Neural progenitor cell (in vitro differentiated cells): Measurements from ENCODE around the gene SHROOM3. TPM values are rescaled to one million over a fixed set of nuclear protein-coding genes. Genes with fewer than 3 reads are reported as not detected.

Experiments
- DNase-seq: peaks from one replicate; pipeline ENCODE4 v3.0.0-alpha.2; 2016; ENCODE audit warnings: low spot score
- H2AFZ ChIP-seq: fragments of 200-600 bp; sonication (generic); replicated peaks from 2 replicates; pipeline ENCODE4 v1.6.1; 2016; ENCODE audit warnings: antibody characterized with exemption
- H3F3A ChIP-seq: fragments of 200-600 bp; sonication (generic); 2 replicates; pipeline ENCODE4 v1.6.1; 2016; ENCODE audit warnings: antibody characterized with exemption, low read depth
- H3K27ac ChIP-seq: fragments of 200-600 bp; sonication (generic); 2 replicates; pipeline ENCODE4 v1.5.1; 2016; ENCODE audit warnings: mild to moderate bottlenecking
- H3K27me3 ChIP-seq: fragments of 200-600 bp; sonication (generic); 2 replicates; pipeline ENCODE4 v1.6.1; 2016; ENCODE audit warnings: mild to moderate bottlenecking, moderate library complexity
- H3K36me3 ChIP-seq: fragments of 200-600 bp; sonication (generic); 2 replicates; pipeline ENCODE4 v1.5.1; 2016
- H3K4me1 ChIP-seq: fragments of 200-600 bp; sonication (generic); 2 replicates; pipeline ENCODE4 v1.6.1; 2016; ENCODE audit warnings: mixed run types
- H3K4me2 ChIP-seq: fragments of 200-600 bp; sonication (generic); 2 replicates; pipeline ENCODE4 v1.6.1; 2016
- H3K4me3 ChIP-seq: fragments of 200-600 bp; sonication (generic); 2 replicates; pipeline ENCODE4 v1.5.1; 2016
- H3K79me2 ChIP-seq: fragments of 200-600 bp; sonication (generic); 2 replicates; pipeline ENCODE4 v1.6.1; 2016; ENCODE audit warnings: low read depth
- H3K9ac ChIP-seq: fragments of 200-600 bp; sonication (generic); 2 replicates; pipeline ENCODE4 v1.6.1; 2016
- H3K9me3 ChIP-seq: fragments of 200-600 bp; sonication (generic); 2 replicates; pipeline ENCODE4 v1.5.1; 2016; ENCODE audit warnings: low read depth
- H4K20me1 ChIP-seq: fragments of 200-600 bp; sonication (generic); 2 replicates; pipeline ENCODE4 v1.6.1; 2016; ENCODE audit warnings: low read depth
- H3K27ac Mint-ChIP-seq: 3 replicates; pipeline ENCODE4 v1.8.0; 2021; ENCODE audit warnings: mixed read lengths
- H3K27me3 Mint-ChIP-seq: 2 replicates; pipeline ENCODE4 v1.8.0; 2022; ENCODE audit warnings: low read depth, mild to moderate bottlenecking, inconsistent platforms, moderate library complexity, mixed read lengths; ENCODE audit not compliant: insufficient read depth
- H3K36me3 Mint-ChIP-seq: 3 replicates; pipeline ENCODE4 v1.8.0; 2021; ENCODE audit warnings: mixed read lengths
- H3K4me1 Mint-ChIP-seq: 3 replicates; pipeline ENCODE4 v1.8.0; 2021; ENCODE audit warnings: mixed read lengths
- H3K4me3 Mint-ChIP-seq: 3 replicates; pipeline ENCODE4 v1.8.0; 2021; ENCODE audit warnings: mild to moderate bottlenecking, moderate library complexity, mixed read lengths
- H3K9me3 Mint-ChIP-seq: 3 replicates; pipeline ENCODE4 v1.8.0; 2020; ENCODE audit warnings: mixed read lengths
- CTCF ChIP-seq: fragments of 200-600 bp; sonication (generic); IDR thresholded peaks from 2 replicates; pipeline ENCODE4 v1.5.1; 2017; ENCODE audit warnings: antibody characterized with exemption, mild to moderate bottlenecking
- EZH2 ChIP-seq: fragments of 200-600 bp; sonication (generic); IDR thresholded peaks from 2 replicates; pipeline ENCODE4 v1.6.1; 2017; ENCODE audit warnings: antibody characterized with exemption, mild to moderate bottlenecking, moderate library complexity
- EZH2phosphoT487 ChIP-seq: fragments of 200-600 bp; sonication (generic); IDR thresholded peaks from 2 replicates; pipeline ENCODE4 v1.6.1; 2017; ENCODE audit warnings: antibody characterized with exemption
- total RNA-seq: library from RNA; depleted of rRNA; stranded (reverse); fragments of >200 nt; gene quantifications from 2 replicates; pipeline ENCODE4 v1.2.3, GENCODE V29; 2015; ENCODE audit warnings: low replicate concordance

Gene SHROOM3
- total RNA-seq, 1 donor from 2014 or later = 36.6 TPM

- Histone ChIP-seq H3K27ac (no peak overlapping the region), H3K79me2 (peaks cover 16% of the 10 kb centered on the region), H2AFZ (no peak overlapping the region), H3K27me3 (no peaks in the 10 kb centered on the region), H3K4me1 (peaks cover 11% of the 10 kb centered on the region), H3K4me2 (no peak overlapping the region), H3K4me3 (no peak overlapping the region), H3K36me3 (no peaks in the 10 kb centered on the region), H4K20me1 (peaks cover 13% of the 10 kb centered on the region), H3K9me3 (no peaks in the 10 kb centered on the region), H3F3A (no peaks in the 10 kb centered on the region), H3K9ac (no peak overlapping the region)
- Mint-ChIP-seq H3K36me3 (peaks cover 35% of the 10 kb centered on the region), H3K4me1 (peaks cover 42% of the 10 kb centered on the region), H3K9me3 (no peaks in the 10 kb centered on the region), H3K4me3 (no peak overlapping the region), H3K27ac (no peak overlapping the region), H3K27me3 (no peaks in the 10 kb centered on the region)
- no peak for DNase-seq
- TF ChIP-seq EZH2 (no peak), EZH2phosphoT487 (no peak), CTCF (no peak)
These were observed 306.0 kb downstream of the SHROOM3 start for GRCh38 chr4:76740866-76741662.

GRCh38 chr4:76741663-76742020 lies 306.6 kb downstream of the SHROOM3 start:
- no peak overlapping the region for H3K27ac ChIP-seq
- H3K27me3 ChIP-seq = no peaks in the 10 kb centered on the region
- no peaks in the 10 kb centered on the region for H3K9me3 Mint-ChIP-seq
- peaks cover 13% of the 10 kb centered on the region for H4K20me1 ChIP-seq
- no peaks in the 10 kb centered on the region for H3K36me3 ChIP-seq
- no peak overlapping the region for H3K4me3 ChIP-seq
- no peaks in the 10 kb centered on the region for H3K9me3 ChIP-seq
- no peak overlapping the region for H3K4me3 Mint-ChIP-seq
- no peak overlapping the region for H3K9ac ChIP-seq
- peaks cover 41% of the 10 kb centered on the region for H3K4me1 Mint-ChIP-seq
- H3K36me3 Mint-ChIP-seq = peaks cover 33% of the 10 kb centered on the region
- no peak for TF ChIP-seq EZH2
- TF ChIP-seq EZH2phosphoT487 = no peak
- TF ChIP-seq CTCF = no peak
- peak overlapping the region; percentile 46 for H3K27ac Mint-ChIP-seq
- H3K79me2 ChIP-seq = peaks cover 16% of the 10 kb centered on the region
- H3K27me3 Mint-ChIP-seq = no peaks in the 10 kb centered on the region
- H3K4me1 ChIP-seq = peaks cover 11% of the 10 kb centered on the region
- H2AFZ ChIP-seq = no peak overlapping the region
- DNase-seq = no peak
- no peaks in the 10 kb centered on the region for H3F3A ChIP-seq
- H3K4me2 ChIP-seq = no peak overlapping the region

GRCh38 chr4:76744241-76744921 lies 309.4 kb downstream of the SHROOM3 start:
- Histone ChIP-seq H3K9me3 (no peaks in the 10 kb centered on the region), H3K4me3 (no peak overlapping the region), H4K20me1 (peaks cover 19% of the 10 kb centered on the region), H3K27ac (no peak overlapping the region), H3K4me2 (no peak overlapping the region), H3K4me1 (peaks cover 11% of the 10 kb centered on the region), H3F3A (no peaks in the 10 kb centered on the region), H3K9ac (no peak overlapping the region), H3K79me2 (peaks cover 21% of the 10 kb centered on the region), H2AFZ (no peak overlapping the region), H3K27me3 (no peaks in the 10 kb centered on the region), H3K36me3 (no peaks in the 10 kb centered on the region)
- Mint-ChIP-seq H3K4me3 (no peak overlapping the region), H3K36me3 (peaks cover 20% of the 10 kb centered on the region), H3K9me3 (no peaks in the 10 kb centered on the region), H3K27ac (no peak overlapping the region), H3K27me3 (no peaks in the 10 kb centered on the region), H3K4me1 (peaks cover 41% of the 10 kb centered on the region)
- TF ChIP-seq CTCF (no peak), EZH2 (no peak), EZH2phosphoT487 (no peak)
- no peak for DNase-seq
